Stimulated activated CD4-positive, alpha-beta T cell treated with anti-CD3 and anti-CD28 coated beads, Interleukin-4, amount 100 ng/mL, for 48 hours (primary cell): Measurements from ENCODE around the gene TBX6.
A peak's percentile ranks its signal among the peaks of the same experiment; 100 is the strongest.

Experiments
- DNase-seq, 2 donors: peaks; one replicate each; pipeline ENCODE4 v3.0.0-alpha.2; 2020; ENCODE audit warnings: low read depth in 2 of 2

Gene TBX6

GRCh38 chr16:30086291-30087140 is 5.2 kb downstream of the TBX6 start:
- no peak for DNase-seq

- DNase-seq, result no peak
These were observed 5.9 kb downstream of the TBX6 start for GRCh38 chr16:30085820-30086219.

GRCh38 chr16:30085247-30085646 is 6.5 kb downstream of the TBX6 start:
- no peak for DNase-seq

GRCh38 chr16:30084816-30085159 is 6.9 kb downstream of the TBX6 start:
- DNase-seq, result no peak

GRCh38 chr16:30084096-30084815 is 7.5 kb downstream of the TBX6 start:
- no peak for DNase-seq

- no peak for DNase-seq
These were observed 8.3 kb downstream of the TBX6 start for GRCh38 chr16:30083216-30084055.

GRCh38 chr16:30082545-30083090 is 9.1 kb downstream of the TBX6 start:
- DNase-seq, result no peak

GRCh38 chr16:30079480-30079879 is 12.2 kb downstream of the TBX6 start:
- DNase-seq, result no peak

GRCh38 chr16:30078744-30079143 is 13.0 kb downstream of the TBX6 start:
- no peak for DNase-seq

GRCh38 chr16:30077656-30078055 is 14.1 kb downstream of the TBX6 start:
- DNase-seq, result no peak

GRCh38 chr16:30076276-30076791 is 15.4 kb downstream of the TBX6 start:
- DNase-seq, result no peak

- peak; percentile 88 to 89 for DNase-seq
These were observed 16.0 kb downstream of the TBX6 start, which contains the start of gene PPP4C for GRCh38 chr16:30075503-30076275. Gene PPP4C, plus strand, starts transcription at chr16:30075994. Its CDS starts 384 bp downstream, at chr16:30076378.

GRCh38 chr16:30070490-30070889 is 21.2 kb downstream of the TBX6 start:
- DNase-seq, result no peak

GRCh38 chr16:30069611-30070462 is 21.9 kb downstream of the TBX6 start:
- no peak for DNase-seq

- peak in 1 of 2 donors; percentile 52 for DNase-seq
These were observed 22.7 kb downstream of the TBX6 start for GRCh38 chr16:30068750-30069610.

GRCh38 chr16:30068333-30068732 is 23.4 kb downstream of the TBX6 start:
- DNase-seq, result no peak

- no peak for DNase-seq
These were observed 24.2 kb downstream of the TBX6 start for GRCh38 chr16:30067584-30067916.

GRCh38 chr16:30066761-30067583 is 24.8 kb downstream of the TBX6 start:
- DNase-seq, result no peak
